ENCODE data around the gene C16orf82. TPM values are rescaled to one million over a fixed set of nuclear protein-coding genes. Genes with fewer than 3 reads are reported as not detected.

Gene C16orf82
- total RNA-seq, 4 donors from 2014 or later: not detected

DNA sequence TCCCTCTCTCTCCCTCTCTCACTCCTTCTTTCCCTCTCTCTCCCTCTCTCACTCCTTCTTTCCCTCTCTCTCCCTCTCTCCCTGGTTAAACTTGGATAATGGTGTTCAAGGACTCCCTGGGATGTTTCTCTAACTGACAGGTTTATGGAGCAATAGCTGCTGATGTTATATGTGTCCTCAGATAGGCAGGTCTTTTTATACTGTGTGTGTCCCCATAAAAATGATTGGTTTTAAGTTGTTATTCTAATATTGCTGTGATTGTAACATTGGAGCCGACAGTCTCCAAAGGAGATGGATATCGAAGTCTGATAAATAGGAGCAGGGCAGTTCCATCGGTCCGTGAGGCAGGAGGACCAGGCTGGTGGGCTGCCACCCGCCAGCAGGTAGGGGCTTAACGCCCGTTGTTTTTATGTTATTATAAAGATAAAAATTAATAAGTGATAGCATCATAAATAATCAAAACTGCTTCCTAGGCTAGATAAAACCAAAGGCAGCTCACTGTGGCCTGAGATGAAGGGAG, 38.1 kb upstream of the C16orf82 start:
- DNase-seq (ENCODE audit: low spot score in 2 of 2): peak in 1 of 2 donors; percentile 69
- no peak overlapping the region for H3K4me3 ChIP-seq (ENCODE audit: low read depth, poor library complexity, severe bottlenecking)
- intact Hi-C loops (cut with DNase I; ENCODE audit: low total_unique reads): no loop called here
- TF ChIP-seq, protein P1, sequence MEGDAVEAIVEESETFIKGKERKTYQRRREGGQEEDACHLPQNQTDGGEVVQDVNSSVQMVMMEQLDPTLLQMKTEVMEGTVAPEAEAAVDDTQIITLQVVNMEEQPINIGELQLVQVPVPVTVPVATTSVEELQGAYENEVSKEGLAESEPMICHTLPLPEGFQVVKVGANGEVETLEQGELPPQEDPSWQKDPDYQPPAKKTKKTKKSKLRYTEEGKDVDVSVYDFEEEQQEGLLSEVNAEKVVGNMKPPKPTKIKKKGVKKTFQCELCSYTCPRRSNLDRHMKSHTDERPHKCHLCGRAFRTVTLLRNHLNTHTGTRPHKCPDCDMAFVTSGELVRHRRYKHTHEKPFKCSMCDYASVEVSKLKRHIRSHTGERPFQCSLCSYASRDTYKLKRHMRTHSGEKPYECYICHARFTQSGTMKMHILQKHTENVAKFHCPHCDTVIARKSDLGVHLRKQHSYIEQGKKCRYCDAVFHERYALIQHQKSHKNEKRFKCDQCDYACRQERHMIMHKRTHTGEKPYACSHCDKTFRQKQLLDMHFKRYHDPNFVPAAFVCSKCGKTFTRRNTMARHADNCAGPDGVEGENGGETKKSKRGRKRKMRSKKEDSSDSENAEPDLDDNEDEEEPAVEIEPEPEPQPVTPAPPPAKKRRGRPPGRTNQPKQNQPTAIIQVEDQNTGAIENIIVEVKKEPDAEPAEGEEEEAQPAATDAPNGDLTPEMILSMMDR (IDR thresholded peaks at IDR 0.05): no peak
- no peak for TF ChIP-seq POLR2A (IDR thresholded peaks at IDR 0.05)
- 86 to 87% methylated on average over 7 of the region's 7 CpGs for WGBS, 2 donors

DNA sequence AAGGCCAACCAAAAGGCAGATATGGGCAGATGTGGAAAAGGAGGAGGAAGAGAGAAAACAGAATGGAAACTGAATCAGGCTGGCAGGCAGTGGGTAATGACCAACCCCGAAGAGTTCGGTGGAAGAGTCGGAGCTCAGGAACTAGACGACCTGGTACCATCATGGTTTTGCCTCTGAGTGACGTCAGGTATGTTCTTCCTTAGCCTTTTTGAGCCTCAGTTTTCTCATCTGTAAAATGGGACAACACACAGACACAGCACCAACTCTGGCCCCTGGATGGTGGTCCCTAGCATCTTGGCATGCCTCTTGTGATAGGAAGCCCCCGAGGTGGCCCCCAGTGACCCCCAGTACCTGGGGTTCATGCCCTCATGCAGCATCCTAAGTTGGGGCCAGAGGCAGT, 37.2 kb upstream of the C16orf82 start:
- H3K4me3 ChIP-seq (ENCODE audit: low read depth, poor library complexity, severe bottlenecking): no peak overlapping the region
- peak in 1 of 2 donors; percentile 32 for DNase-seq (ENCODE audit: low spot score in 2 of 2)
- TF ChIP-seq POLR2A (IDR thresholded peaks at IDR 0.05): no peak
- TF ChIP-seq, protein P1 (IDR thresholded peaks at IDR 0.05): no peak
- 87 to 88% methylated on average over 6 of the region's 6 CpGs for WGBS, 2 donors
- intact Hi-C loops (cut with DNase I; ENCODE audit: low total_unique reads): no loop called here

DNA sequence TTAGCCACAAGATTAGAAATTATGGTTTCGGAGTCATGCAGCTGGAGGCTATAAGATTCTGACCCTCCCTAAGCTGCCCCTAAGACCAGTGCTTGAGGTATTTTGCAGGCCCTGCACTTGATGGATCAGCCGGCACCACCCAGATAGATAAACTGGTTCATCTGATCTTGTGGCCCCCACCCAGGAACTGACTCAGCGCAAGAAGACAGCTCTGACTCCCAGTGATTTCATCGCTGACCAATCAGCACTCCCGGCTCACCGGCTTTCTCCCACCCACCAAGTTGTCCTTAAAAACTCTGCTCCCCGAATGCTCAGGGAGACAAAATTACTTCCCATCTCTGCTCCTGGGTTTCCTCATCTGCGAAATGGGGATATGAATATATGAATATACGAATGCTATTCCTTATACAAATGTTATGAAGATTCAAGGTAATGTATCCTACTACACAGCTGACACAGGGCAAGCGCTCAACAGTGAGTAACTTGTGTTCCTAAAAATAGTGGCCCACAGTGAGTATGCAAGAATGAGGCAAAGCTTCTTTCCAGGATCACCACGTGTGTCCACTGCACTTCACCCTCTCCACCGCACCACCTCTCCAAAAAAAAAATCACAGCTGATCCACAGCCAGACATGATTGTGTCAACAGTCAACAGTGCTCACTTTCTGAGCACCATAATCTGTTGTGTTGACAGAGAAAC, 33.3 kb upstream of the C16orf82 start:
- intact Hi-C loops (cut with DNase I; ENCODE audit: low total_unique reads): no loop called here
- DNase-seq (ENCODE audit: low spot score in 2 of 2): no peak
- no peak for TF ChIP-seq POLR2A (IDR thresholded peaks at IDR 0.05)
- TF ChIP-seq, protein P1 (IDR thresholded peaks at IDR 0.05): no peak
- WGBS, 2 donors: 85 to 90% methylated on average over 12 of the region's 12 CpGs
- H3K4me3 ChIP-seq (ENCODE audit: low read depth, poor library complexity, severe bottlenecking): no peak overlapping the region

DNA sequence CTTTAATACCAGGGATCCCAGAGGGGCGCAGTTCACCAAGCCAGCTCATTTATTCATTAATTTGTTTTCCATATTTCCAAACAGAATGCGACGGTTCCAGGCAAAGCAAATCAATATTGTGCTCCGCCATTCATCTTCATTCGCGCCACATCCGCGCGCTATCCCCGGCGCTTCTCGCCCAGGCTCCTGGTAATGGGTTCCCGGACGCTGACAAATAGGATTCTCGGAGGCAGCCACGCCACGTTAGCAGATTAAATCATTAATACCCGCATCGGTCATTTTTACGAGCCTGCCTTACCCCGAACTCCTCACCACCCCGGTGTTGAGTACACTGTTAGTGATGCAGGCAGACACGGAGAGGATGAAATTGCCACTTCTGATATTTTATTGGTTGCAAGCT, 26.0 kb upstream of the C16orf82 start:
- no peak overlapping the region for H3K4me3 ChIP-seq (ENCODE audit: low read depth, poor library complexity, severe bottlenecking)
- TF ChIP-seq POLR2A (IDR thresholded peaks at IDR 0.05): no peak
- TF ChIP-seq, protein P1 (IDR thresholded peaks at IDR 0.05): no peak
- WGBS, 2 donors: 91 to 94% methylated on average over 23 of the region's 23 CpGs
- intact Hi-C loops (cut with DNase I; ENCODE audit: low total_unique reads): no loop called here
- no peak for DNase-seq (ENCODE audit: low spot score in 2 of 2)

DNA sequence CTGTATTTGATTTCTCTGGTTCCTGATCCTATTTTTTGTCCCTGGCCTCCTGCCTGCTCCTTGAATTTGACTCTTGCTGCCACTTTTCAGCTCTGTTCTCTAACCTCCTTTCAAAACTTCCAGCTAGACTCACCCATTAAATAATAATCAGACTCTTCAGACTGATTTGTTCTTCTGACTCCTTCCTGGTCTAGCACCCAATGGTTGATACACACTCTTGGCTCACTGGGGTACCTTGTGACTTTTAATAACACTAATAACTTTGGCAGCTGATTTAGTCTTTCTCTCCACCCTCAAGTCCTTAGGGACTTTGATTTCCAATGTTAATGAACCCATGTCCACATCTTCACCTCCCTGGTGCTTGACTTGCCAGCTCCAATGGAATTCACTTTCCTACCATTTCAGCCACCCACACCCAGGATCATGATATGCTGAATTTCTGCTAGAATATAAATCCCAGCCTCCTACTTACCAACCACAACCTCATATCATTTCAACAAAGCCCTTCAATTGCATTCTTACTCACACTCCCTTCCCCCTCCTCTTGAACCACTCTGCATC, 19.7 kb upstream of the C16orf82 start:
- intact Hi-C loops (cut with DNase I; ENCODE audit: low total_unique reads): no loop called here
- no peak for DNase-seq (ENCODE audit: low spot score in 2 of 2)
- H3K4me3 ChIP-seq (ENCODE audit: low read depth, poor library complexity, severe bottlenecking): no peak overlapping the region
- TF ChIP-seq, protein P1 (IDR thresholded peaks at IDR 0.05): no peak
- TF ChIP-seq POLR2A (IDR thresholded peaks at IDR 0.05): no peak

All from lower leg skin (tissue), 4 donors.